SIG-M5 treated with dmso at 0.1 percent for 504 hours (cell line): ENCODE data around the gene PCDHGA11.
"Not testable (repeated sequence)": the region's sequence is repeated elsewhere in the genome, so short reads cannot be mapped to it uniquely, and the experiment has no call there.

Experiments used
- DNase-seq: peaks from one replicate; lab custom pipeline; 2025; ENCODE audit not compliant: unreplicated experiment; lab: John Stamatoyannopoulos, UW

PCDHGA11 gene

DNA sequence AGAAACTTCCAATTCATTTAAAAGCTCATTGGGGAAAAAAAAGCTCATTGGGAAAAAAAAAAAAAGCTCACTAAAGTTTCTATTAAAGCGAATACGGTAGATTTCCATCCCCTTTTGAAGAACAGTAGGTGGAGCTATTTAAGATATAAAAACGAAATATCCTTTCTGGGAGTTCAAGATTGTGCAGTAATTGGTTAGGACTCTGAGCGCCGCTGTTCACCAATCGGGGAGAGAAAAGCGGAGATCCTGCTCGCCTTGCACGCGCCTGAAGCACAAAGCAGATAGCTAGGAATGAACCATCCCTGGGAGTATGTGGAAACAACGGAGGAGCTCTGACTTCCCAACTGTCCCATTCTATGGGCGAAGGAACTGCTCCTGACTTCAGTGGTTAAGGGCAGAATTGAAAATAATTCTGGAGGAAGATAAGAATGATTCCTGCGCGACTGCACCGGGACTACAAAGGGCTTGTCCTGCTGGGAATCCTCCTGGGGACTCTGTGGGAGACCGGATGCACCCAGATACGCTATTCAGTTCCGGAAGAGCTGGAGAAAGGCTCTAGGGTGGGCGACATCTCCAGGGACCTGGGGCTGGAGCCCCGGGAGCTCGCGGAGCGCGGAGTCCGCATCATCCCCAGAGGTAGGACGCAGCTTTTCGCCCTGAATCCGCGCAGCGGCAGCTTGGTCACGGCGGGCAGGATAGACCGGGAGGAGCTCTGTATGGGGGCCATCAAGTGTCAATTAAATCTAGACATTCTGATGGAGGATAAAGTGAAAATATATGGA is 9.7 kb downstream of the PCDHGA11 start, which contains the start of gene PCDHGA12:
Gene PCDHGA12 (plus strand): TSS at position 176 of the 782 bp plus-strand sequence. CDS start 253 bp downstream, at position 429.
- DNase-seq, result peak; percentile 7

- no peak for DNase-seq
These were observed 10.4 kb downstream of the PCDHGA11 start for GRCh38 chr5:141431286-141431685.

DNA sequence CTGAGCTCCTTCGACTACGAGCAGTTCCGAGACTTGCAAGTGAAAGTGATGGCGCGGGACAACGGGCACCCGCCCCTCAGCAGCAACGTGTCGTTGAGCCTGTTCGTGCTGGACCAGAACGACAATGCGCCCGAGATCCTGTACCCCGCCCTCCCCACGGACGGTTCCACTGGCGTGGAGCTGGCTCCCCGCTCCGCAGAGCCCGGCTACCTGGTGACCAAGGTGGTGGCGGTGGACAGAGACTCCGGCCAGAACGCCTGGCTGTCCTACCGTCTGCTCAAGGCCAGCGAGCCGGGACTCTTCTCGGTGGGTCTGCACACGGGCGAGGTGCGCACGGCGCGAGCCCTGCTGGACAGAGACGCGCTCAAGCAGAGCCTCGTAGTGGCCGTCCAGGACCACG is 11.5 kb downstream of the PCDHGA11 start:
- DNase-seq, result not testable (repeated sequence)

- not testable (repeated sequence) for DNase-seq
These were observed 11.9 kb downstream of the PCDHGA11 start for GRCh38 chr5:141432726-141433125.

DNA sequence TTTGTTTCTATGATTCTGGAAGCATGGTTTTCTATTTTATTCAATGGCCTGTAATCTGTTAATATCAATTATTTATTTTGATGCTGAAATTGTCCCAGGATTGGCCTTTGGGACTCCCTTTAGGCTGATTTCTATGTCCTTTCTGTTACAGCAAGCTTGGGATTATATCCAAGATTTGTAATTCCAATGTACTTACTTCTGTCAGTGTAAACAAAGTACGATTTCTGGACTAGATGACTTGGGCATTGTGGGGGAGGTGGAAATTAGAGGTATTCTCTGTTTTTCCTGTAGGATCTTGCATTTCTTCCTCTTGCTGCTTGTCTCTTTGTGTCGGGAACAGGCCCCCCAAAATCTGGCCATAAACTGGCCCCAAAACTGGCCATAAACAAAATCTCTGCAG is 13.2 kb downstream of the PCDHGA11 start:
- DNase-seq, result no peak

- no peak for DNase-seq
These were observed 16.4 kb downstream of the PCDHGA11 start for GRCh38 chr5:141437221-141437620.

GRCh38 chr5:141439411-141440141 is 18.7 kb downstream of the PCDHGA11 start:
- no peak for DNase-seq

- no peak for DNase-seq
These were observed 19.5 kb downstream of the PCDHGA11 start for GRCh38 chr5:141440341-141440740.

DNA sequence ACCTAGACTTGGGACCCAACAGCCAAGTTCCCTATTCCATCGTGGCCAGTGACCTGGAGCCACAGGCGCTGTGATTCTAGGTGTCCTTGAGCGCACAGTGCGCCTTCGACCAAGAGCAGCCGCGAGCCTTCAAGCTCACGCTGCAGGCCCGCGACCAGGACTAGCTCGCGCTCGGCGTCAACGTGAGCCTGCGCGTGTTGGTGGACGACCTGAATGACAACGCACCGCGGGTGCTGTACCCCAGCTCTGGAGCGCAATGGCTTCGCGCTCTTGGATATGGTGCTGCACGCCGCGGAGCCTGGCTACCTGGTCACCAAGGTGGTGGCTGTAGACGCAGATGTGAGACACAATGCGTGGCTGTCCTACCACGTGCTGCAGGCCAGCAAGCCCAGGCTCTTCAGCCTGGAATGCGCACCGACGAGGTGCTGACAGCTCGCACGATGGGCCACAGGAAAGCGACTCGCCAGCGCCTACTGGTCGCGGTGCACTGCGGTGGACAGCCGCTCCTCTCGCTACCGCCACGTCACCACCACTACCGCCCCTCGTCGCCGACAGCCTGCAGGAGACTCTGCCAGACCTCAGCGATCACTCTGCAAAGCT is 20.8 kb downstream of the PCDHGA11 start:
- no peak for DNase-seq

DNA sequence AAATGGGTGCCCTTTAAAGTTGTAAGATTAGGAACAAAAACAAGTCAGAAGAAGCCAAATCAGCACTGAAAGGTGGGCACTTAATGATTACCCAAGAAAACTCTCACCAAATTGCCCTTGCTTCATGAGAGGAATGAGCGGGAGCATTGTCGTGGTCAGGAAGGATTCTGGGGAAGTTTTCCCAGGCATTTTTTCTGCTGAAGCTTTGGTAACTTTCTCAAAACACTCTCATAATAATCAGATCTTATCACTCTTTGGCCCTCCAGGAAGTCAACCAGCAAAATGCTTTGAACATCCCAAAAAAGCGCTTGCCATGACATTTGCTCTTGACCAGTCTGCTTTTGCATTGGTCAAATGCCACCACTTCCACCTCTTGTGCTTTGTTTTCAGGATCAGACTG is 44.5 kb downstream of the PCDHGA11 start:
- DNase-seq, result no peak
